Ishikawa (cell line): ENCODE data around the gene PPP1R9A.

Experiments
- CEBPB ChIP-seq: IDR thresholded peaks from 2 replicates; pipeline ENCODE4 v1.6.1; 2012
- CREB1 ChIP-seq: IDR thresholded peaks from 2 replicates; pipeline ENCODE4 v1.6.1; 2012; ENCODE audit warnings: low read depth
- EGR1 ChIP-seq: IDR thresholded peaks from 2 replicates; pipeline ENCODE4 v1.6.1; 2012
- EP300 ChIP-seq: IDR thresholded peaks from 2 replicates; pipeline ENCODE4 v1.6.1; 2012; ENCODE audit warnings: borderline replicate concordance
- FOXM1 ChIP-seq: IDR thresholded peaks from 2 replicates; pipeline ENCODE4 v1.6.1; 2012; ENCODE audit warnings: low read depth, borderline replicate concordance
- NFIC ChIP-seq: IDR thresholded peaks from 2 replicates; pipeline ENCODE4 v1.6.1; 2012
- RAD21 ChIP-seq: IDR thresholded peaks from 2 replicates; pipeline ENCODE4 v1.6.1; 2012; ENCODE audit warnings: low read depth
- TAF1 ChIP-seq: IDR thresholded peaks from 2 replicates; pipeline ENCODE4 v1.6.1; 2012; ENCODE audit warnings: low read depth, mild to moderate bottlenecking
- TEAD4 ChIP-seq: IDR thresholded peaks from 2 replicates; pipeline ENCODE4 v1.6.1; 2012
- YY1 ChIP-seq: IDR thresholded peaks from 2 replicates; pipeline ENCODE4 v1.6.1; 2012; ENCODE audit warnings: low read depth
- ZBTB7A ChIP-seq: IDR thresholded peaks from 2 replicates; pipeline ENCODE4 v1.6.1; 2012; ENCODE audit warnings: low read depth
- TF ChIP-seq, protein P1 (sequence below): IDR thresholded peaks from 2 replicates; pipeline ENCODE4 v1.6.1; 2012; ENCODE audit warnings: low read depth, mild to moderate bottlenecking
- TF ChIP-seq, protein P2 (sequence below): IDR thresholded peaks from 2 replicates; pipeline ENCODE4 v1.6.1; 2012
- TF ChIP-seq, protein P3 (sequence below): IDR thresholded peaks from 2 replicates; pipeline ENCODE4 v1.6.1; 2012

DNA sequence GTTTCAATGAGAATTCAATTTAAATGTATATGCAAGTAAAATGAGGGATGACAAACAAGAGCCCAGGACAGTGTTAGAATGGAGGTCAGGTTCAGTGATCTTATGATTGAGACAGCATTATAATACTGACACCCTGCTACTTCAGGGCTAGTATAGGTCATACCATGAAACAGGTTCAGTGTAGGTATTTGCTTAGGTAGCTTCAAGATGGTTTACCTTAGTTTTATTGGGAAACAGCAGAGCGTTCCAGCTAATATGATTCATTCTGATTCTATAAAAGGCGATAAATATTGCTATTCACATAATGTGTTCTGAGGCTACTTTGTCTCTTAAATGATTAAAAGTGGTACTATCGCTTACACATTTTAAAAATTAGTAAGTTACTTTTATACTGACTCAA lies 203.3 kb downstream of the PPP1R9A start:
- no peak for TF ChIP-seq ZBTB7A
- TF ChIP-seq, protein P1, sequence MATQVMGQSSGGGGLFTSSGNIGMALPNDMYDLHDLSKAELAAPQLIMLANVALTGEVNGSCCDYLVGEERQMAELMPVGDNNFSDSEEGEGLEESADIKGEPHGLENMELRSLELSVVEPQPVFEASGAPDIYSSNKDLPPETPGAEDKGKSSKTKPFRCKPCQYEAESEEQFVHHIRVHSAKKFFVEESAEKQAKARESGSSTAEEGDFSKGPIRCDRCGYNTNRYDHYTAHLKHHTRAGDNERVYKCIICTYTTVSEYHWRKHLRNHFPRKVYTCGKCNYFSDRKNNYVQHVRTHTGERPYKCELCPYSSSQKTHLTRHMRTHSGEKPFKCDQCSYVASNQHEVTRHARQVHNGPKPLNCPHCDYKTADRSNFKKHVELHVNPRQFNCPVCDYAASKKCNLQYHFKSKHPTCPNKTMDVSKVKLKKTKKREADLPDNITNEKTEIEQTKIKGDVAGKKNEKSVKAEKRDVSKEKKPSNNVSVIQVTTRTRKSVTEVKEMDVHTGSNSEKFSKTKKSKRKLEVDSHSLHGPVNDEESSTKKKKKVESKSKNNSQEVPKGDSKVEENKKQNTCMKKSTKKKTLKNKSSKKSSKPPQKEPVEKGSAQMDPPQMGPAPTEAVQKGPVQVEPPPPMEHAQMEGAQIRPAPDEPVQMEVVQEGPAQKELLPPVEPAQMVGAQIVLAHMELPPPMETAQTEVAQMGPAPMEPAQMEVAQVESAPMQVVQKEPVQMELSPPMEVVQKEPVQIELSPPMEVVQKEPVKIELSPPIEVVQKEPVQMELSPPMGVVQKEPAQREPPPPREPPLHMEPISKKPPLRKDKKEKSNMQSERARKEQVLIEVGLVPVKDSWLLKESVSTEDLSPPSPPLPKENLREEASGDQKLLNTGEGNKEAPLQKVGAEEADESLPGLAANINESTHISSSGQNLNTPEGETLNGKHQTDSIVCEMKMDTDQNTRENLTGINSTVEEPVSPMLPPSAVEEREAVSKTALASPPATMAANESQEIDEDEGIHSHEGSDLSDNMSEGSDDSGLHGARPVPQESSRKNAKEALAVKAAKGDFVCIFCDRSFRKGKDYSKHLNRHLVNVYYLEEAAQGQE: no peak
- no peak for TF ChIP-seq CREB1
- no peak for TF ChIP-seq EP300
- no peak for TF ChIP-seq TAF1
- no peak for TF ChIP-seq RAD21
- TF ChIP-seq TEAD4: no peak
- TF ChIP-seq YY1: no peak
- no peak for TF ChIP-seq NFIC
- TF ChIP-seq CEBPB: no peak
- TF ChIP-seq EGR1: no peak
- TF ChIP-seq, protein P2, sequence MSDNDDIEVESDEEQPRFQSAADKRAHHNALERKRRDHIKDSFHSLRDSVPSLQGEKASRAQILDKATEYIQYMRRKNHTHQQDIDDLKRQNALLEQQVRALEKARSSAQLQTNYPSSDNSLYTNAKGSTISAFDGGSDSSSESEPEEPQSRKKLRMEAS: no peak
- TF ChIP-seq, protein P3, sequence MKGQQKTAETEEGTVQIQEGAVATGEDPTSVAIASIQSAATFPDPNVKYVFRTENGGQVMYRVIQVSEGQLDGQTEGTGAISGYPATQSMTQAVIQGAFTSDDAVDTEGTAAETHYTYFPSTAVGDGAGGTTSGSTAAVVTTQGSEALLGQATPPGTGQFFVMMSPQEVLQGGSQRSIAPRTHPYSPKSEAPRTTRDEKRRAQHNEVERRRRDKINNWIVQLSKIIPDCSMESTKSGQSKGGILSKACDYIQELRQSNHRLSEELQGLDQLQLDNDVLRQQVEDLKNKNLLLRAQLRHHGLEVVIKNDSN: no peak
- no peak for TF ChIP-seq FOXM1
